GM23338 (cell line): Measurements from ENCODE around the gene NOL3. TPM values are rescaled to one million over a fixed set of nuclear protein-coding genes. Genes with fewer than 3 reads are reported as not detected.

Experiments used
- ATAC-seq: fragments of 200-7000 bp; cut with Tn5 transposase; 3 replicates; pipeline ENCODE4 v1.9.1; 2020
- DNase-seq: peaks from one replicate; pipeline ENCODE4 v3.0.0-alpha.2; 2015; ENCODE audit warnings: low spot score
- H2AFZ ChIP-seq: fragments of 200-600 bp; sonication (generic); 2 replicates; pipeline ENCODE4 v1.8.0; 2016; ENCODE audit warnings: antibody characterized with exemption, mild to moderate bottlenecking, moderate library complexity
- H3F3A ChIP-seq: fragments of 200-600 bp; sonication (generic); replicated peaks from 2 replicates; pipeline ENCODE4 v1.8.0; 2017; ENCODE audit warnings: antibody characterized with exemption, mixed run types, low read depth
- H3K27ac ChIP-seq: fragments of 200-600 bp; sonication (generic); 2 replicates; pipeline ENCODE4 v1.6.1; 2016; ENCODE audit warnings: low read depth
- H3K27me3 ChIP-seq: fragments of 200-600 bp; sonication (generic); 2 replicates; pipeline ENCODE4 v1.8.0; 2016; ENCODE audit warnings: mild to moderate bottlenecking, mixed run types, moderate library complexity; ENCODE audit not compliant: insufficient read depth
- H3K36me3 ChIP-seq: fragments of 200-600 bp; sonication (generic); 2 replicates; pipeline ENCODE4 v1.8.0; 2016; ENCODE audit warnings: mild to moderate bottlenecking; ENCODE audit not compliant: insufficient read depth
- H3K4me1 ChIP-seq: fragments of 200-600 bp; sonication (generic); 2 replicates; pipeline ENCODE4 v1.8.0; 2016; ENCODE audit warnings: mild to moderate bottlenecking, moderate library complexity; ENCODE audit not compliant: insufficient read depth
- H3K4me2 ChIP-seq: fragments of 200-600 bp; sonication (generic); 2 replicates; pipeline ENCODE4 v1.7.1; 2017; ENCODE audit warnings: mixed run types
- H3K4me3 ChIP-seq: fragments of 200-600 bp; sonication (generic); 2 replicates; pipeline ENCODE4 v1.6.1; 2016; ENCODE audit warnings: mixed run types
- H3K79me2 ChIP-seq: fragments of 200-600 bp; sonication (generic); replicated peaks from 2 replicates; pipeline ENCODE4 v1.8.0; 2017; ENCODE audit warnings: mild to moderate bottlenecking; ENCODE audit not compliant: insufficient read depth
- H3K9me2 ChIP-seq: fragments of 200-600 bp; sonication (generic); 2 replicates; pipeline ENCODE4 v1.8.0; 2017; ENCODE audit not compliant: insufficient read depth
- H4K20me1 ChIP-seq: fragments of 200-600 bp; sonication (generic); replicated peaks from 2 replicates; pipeline ENCODE4 v1.8.0; 2017; ENCODE audit warnings: mild to moderate bottlenecking; ENCODE audit not compliant: insufficient read depth
- H3K27ac Mint-ChIP-seq: 2 replicates; pipeline ENCODE4 v1.8.0; 2020; ENCODE audit warnings: inconsistent platforms, mild to moderate bottlenecking, moderate library complexity, mixed read lengths
- H3K27me3 Mint-ChIP-seq: 3 replicates; pipeline ENCODE4 v1.8.0; 2022; ENCODE audit warnings: low read depth, mild to moderate bottlenecking, moderate library complexity, mixed read lengths, inconsistent platforms; ENCODE audit not compliant: insufficient read depth, poor library complexity
- H3K36me3 Mint-ChIP-seq: 3 replicates; pipeline ENCODE4 v1.8.0; 2021; ENCODE audit warnings: low read depth, mild to moderate bottlenecking, inconsistent platforms, moderate library complexity, mixed read lengths
- H3K4me1 Mint-ChIP-seq: 3 replicates; pipeline ENCODE4 v1.8.0; 2020; ENCODE audit warnings: mild to moderate bottlenecking, inconsistent platforms, mixed read lengths
- H3K4me3 Mint-ChIP-seq: 3 replicates; pipeline ENCODE4 v1.8.0; 2021; ENCODE audit warnings: moderate library complexity, mild to moderate bottlenecking, inconsistent platforms, mixed read lengths
- H3K9me3 Mint-ChIP-seq: 3 replicates; pipeline ENCODE4 v1.8.0; 2020; ENCODE audit warnings: moderate library complexity, mild to moderate bottlenecking, inconsistent platforms, mixed read lengths
- CREB1 ChIP-seq: fragments of 250-450 bp; sonication (Bioruptor Pico); IDR thresholded peaks from 2 replicates; pipeline ENCODE4 v1.5.0; 2020; ENCODE audit warnings: low read depth, mild to moderate bottlenecking, moderate library complexity
- EZH2 ChIP-seq: fragments of 200-600 bp; sonication (generic); IDR thresholded peaks from one replicate; pipeline ENCODE4 v1.8.0; 2017; ENCODE audit warnings: antibody characterized with exemption, mild to moderate bottlenecking, low read depth; ENCODE audit not compliant: unreplicated experiment
- EZH2phosphoT487 ChIP-seq: fragments of 200-600 bp; sonication (generic); IDR thresholded peaks from one replicate; pipeline ENCODE4 v1.8.1; 2018; ENCODE audit warnings: antibody characterized with exemption; ENCODE audit not compliant: unreplicated experiment
- JUNB ChIP-seq: IDR thresholded peaks from one replicate; pipeline ENCODE4 v1.6.1; 2016; ENCODE audit warnings: antibody characterized with exemption; ENCODE audit not compliant: unreplicated experiment
- NANOG ChIP-seq: IDR thresholded peaks from 2 replicates; pipeline ENCODE4 v1.6.1; 2016; ENCODE audit warnings: antibody characterized with exemption, borderline replicate concordance
- ZNF114 ChIP-seq: fragments of 250-450 bp; sonication (Bioruptor Pico); IDR thresholded peaks from 2 replicates; pipeline ENCODE4 v1.5.0; 2020; ENCODE audit warnings: mild to moderate bottlenecking, moderate library complexity
- polyA plus RNA-seq: library from polyadenylated mRNA; unstranded; fragments of >200 nt; fragmentation: Nextera tagmentation; extraction: Ambion mirVana; gene quantifications from 2 replicates; pipeline ENCODE4 v1.2.1, GENCODE V29; 2016
- total RNA-seq: library from RNA; depleted of rRNA; stranded (reverse); fragments of >200 nt; shearing (Covaris generic); gene quantifications from 2 replicates; pipeline ENCODE4 v1.2.3, GENCODE V29; 2014
- TF ChIP-seq, protein P1 (sequence below): IDR thresholded peaks from 2 replicates; pipeline ENCODE4 v1.6.1; 2016; ENCODE audit warnings: antibody characterized with exemption
- TF ChIP-seq, protein P2 (sequence below): IDR thresholded peaks from one replicate; pipeline ENCODE4 v1.6.1; 2018; ENCODE audit warnings: antibody characterized with exemption; ENCODE audit not compliant: unreplicated experiment

The NOL3 gene
- total and polyA plus RNA-seq, 2 experiments from 2014 or later = 3.3 to 4.0 TPM

DNA sequence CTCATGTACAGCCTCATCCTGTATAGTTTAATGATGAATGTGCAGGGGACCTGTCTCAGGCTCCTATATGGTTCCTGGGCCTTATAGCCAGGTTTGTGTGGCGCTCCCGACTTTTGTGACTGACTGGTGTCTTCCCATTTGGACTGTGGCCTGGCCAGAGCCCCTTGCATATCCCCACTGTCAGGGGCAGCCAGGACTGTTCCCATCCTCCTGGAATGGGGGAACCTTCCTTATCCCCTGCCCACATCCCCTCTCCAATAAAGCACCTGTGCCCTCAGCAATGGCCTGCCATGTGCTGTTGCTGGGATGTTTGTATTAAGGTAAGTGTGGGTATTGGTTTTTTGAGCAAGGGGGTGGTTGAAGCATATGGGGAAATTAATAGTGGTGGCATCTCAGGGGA, 22.1 kb upstream of the NOL3 start:
- peaks cover 33% of the 10 kb centered on the region for H3K27me3 Mint-ChIP-seq
- Histone ChIP-seq H3K4me3 (no peak overlapping the region), H3K4me2 (no peak overlapping the region), H3K79me2 (no peaks in the 10 kb centered on the region), H3K4me1 (peaks cover 6% of the 10 kb centered on the region; the same call in 1 of the 2 replicates), H3K27ac (no peak overlapping the region), H3K9me2 (no peaks in the 10 kb centered on the region), H3K27me3 (peaks cover 52% of the 10 kb centered on the region), H3F3A (0 out of 2 replicates have a peak, but pooled peaks cover 7% of the 10 kb centered on the region), H4K20me1 (no peaks in the 10 kb centered on the region; the same call in 1 of the 2 replicates), H3K36me3 (no peaks in the 10 kb centered on the region), H2AFZ (no peak overlapping the region)
- no peak overlapping the region for H3K4me3 Mint-ChIP-seq
- no peak overlapping the region for H3K27ac Mint-ChIP-seq
- DNase-seq (no peak), ATAC-seq (no peak)
- H3K9me3 Mint-ChIP-seq = no peaks in the 10 kb centered on the region
- TF ChIP-seq, protein P1, sequence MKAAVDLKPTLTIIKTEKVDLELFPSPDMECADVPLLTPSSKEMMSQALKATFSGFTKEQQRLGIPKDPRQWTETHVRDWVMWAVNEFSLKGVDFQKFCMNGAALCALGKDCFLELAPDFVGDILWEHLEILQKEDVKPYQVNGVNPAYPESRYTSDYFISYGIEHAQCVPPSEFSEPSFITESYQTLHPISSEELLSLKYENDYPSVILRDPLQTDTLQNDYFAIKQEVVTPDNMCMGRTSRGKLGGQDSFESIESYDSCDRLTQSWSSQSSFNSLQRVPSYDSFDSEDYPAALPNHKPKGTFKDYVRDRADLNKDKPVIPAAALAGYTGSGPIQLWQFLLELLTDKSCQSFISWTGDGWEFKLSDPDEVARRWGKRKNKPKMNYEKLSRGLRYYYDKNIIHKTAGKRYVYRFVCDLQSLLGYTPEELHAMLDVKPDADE = no peak
- TF ChIP-seq EZH2 (no peak), EZH2phosphoT487 (no peak), ZNF114 (CRISPR knock-in tag) (no peak)
- H3K4me1 Mint-ChIP-seq = peaks cover 10% of the 10 kb centered on the region; the same call in 2 of the 3 replicates
- H3K36me3 Mint-ChIP-seq = peaks cover 29% of the 10 kb centered on the region

DNA sequence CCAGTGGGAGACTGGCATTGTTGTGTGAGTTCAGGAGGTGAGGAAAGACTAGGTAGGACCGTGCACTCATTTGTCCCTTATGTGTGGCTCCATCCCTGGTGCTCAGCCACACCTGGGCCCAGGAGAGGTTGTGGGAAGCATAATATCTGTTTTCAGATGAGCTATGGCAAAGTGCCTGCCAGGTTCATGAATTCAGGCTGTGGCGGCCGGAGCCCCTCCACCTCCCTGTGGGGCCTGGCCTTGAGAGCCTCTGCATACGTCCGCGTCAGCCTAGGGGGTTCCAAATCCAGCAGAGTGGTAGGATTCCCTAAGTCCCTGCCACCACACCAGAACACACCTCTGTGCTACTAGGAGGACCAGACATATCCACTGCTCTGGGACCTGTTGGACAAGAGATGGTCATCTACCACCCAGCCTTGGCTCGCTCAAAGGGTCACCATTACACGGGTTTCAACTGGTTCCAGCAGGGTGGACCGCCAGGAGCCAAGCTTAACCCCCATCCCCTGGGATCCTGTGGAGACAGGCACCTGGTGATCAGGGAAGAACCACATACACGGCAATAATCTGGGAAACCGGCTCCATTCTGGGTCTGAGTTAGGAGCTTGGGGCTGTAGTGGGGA, 21.6 kb upstream of the NOL3 start:
- Mint-ChIP-seq H3K36me3 (peaks cover 26% of the 10 kb centered on the region), H3K9me3 (no peaks in the 10 kb centered on the region)
- no peak for ATAC-seq

More for the DNA sequence above, 21.6 kb upstream of the NOL3 start:
- H2AFZ ChIP-seq = no peak overlapping the region
- Mint-ChIP-seq H3K27me3 (peaks cover 38% of the 10 kb centered on the region), H3K4me1 (peaks cover 10% of the 10 kb centered on the region; the same call in 2 of the 3 replicates), H3K4me3 (peak overlapping the region; percentile 58; the same call in 1 of the 3 replicates), H3K27ac (no peak overlapping the region)
- no peaks in the 10 kb centered on the region for H3K79me2 ChIP-seq
- TF ChIP-seq, protein P2, sequence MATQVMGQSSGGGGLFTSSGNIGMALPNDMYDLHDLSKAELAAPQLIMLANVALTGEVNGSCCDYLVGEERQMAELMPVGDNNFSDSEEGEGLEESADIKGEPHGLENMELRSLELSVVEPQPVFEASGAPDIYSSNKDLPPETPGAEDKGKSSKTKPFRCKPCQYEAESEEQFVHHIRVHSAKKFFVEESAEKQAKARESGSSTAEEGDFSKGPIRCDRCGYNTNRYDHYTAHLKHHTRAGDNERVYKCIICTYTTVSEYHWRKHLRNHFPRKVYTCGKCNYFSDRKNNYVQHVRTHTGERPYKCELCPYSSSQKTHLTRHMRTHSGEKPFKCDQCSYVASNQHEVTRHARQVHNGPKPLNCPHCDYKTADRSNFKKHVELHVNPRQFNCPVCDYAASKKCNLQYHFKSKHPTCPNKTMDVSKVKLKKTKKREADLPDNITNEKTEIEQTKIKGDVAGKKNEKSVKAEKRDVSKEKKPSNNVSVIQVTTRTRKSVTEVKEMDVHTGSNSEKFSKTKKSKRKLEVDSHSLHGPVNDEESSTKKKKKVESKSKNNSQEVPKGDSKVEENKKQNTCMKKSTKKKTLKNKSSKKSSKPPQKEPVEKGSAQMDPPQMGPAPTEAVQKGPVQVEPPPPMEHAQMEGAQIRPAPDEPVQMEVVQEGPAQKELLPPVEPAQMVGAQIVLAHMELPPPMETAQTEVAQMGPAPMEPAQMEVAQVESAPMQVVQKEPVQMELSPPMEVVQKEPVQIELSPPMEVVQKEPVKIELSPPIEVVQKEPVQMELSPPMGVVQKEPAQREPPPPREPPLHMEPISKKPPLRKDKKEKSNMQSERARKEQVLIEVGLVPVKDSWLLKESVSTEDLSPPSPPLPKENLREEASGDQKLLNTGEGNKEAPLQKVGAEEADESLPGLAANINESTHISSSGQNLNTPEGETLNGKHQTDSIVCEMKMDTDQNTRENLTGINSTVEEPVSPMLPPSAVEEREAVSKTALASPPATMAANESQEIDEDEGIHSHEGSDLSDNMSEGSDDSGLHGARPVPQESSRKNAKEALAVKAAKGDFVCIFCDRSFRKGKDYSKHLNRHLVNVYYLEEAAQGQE = no peak
- no peak for TF ChIP-seq NANOG
- TF ChIP-seq CREB1 (CRISPR knock-in tag) = no peak
- TF ChIP-seq, protein P1 = no peak
- no peak for TF ChIP-seq JUNB
- H3K4me2 ChIP-seq = peak overlapping the region; percentile 94; the same call in 1 of the 2 replicates
- H4K20me1 ChIP-seq = no peaks in the 10 kb centered on the region; the same call in none of the 2 replicates
- 0 out of 2 replicates have a peak, but pooled peaks cover 7% of the 10 kb centered on the region for H3F3A ChIP-seq
- no peak overlapping the region for H3K27ac ChIP-seq
- H3K27me3 ChIP-seq = peaks cover 57% of the 10 kb centered on the region
- H3K4me3 ChIP-seq = no peak overlapping the region
- no peak for DNase-seq
- no peaks in the 10 kb centered on the region for H3K36me3 ChIP-seq
- peaks cover 6% of the 10 kb centered on the region; the same call in 1 of the 2 replicates for H3K4me1 ChIP-seq
- H3K9me2 ChIP-seq = no peaks in the 10 kb centered on the region
